ENCODE results near the gene KLRB1. TPM values are rescaled to one million over a fixed set of nuclear protein-coding genes. Genes with fewer than 3 reads are reported as not detected.
"Not testable (repeated sequence)": the region's sequence is repeated elsewhere in the genome, so short reads cannot be mapped to it uniquely, and the experiment has no call there.

Gene KLRB1
- total RNA-seq, 1 experiment from 2014 or later = not detected

DNA sequence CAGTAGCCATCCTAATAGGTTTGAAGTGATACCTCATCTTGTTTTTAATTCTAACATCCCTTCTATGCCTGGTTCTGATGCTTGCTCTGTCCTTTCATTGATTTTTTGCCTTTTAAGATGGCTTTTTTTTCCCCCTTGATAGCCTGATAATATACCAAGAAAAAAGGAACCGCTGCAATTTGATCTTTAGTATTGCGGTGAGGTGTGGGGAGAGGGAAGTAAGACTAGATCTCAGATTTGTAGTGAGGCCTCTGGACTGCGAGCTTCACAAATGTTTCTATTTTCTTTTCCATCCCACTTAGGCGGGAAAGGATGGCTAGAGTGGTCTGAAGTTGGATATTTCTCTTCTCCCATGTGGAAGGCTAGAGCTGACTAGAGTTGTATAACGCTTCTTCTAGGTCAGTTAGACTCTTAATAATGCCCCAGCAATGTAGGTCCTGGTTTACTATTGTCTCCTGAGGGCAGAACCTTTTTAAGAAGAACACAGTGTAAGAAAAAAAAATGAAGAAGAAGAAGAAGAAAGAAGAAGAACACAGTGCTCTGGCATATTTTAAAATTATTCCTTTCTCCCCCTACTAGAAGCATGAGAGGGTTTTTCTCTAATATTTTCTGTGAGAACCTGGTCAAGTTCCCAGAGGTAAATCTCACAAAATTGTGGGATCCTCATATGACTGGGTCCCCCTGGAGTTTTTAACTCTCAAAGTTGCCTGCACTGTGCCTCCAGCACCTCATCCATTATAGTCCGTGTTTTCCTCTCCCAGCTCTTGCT is 11.9 kb upstream of the KLRB1 start:
- no peak for DNase-seq (ENCODE audit: low spot score)

DNA sequence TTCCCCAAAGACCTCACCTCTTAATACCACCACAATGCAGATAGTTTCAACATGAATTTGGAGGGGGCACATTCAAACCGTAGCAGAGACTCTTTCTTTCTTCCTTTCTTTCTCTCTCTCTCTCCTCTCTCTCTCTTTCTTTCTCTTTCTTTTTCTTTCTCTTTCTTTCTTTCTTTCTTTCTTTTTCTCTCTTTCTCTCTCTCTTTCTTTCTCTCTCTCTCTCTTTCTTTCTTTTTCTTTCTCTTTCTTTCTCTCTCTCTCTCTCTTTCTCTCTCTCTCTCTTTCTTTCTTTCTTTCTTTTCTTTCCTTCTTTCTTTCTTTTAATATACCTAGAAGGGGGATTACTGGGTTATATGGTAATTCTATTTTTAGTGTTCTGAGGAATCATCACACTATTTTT is 11.2 kb upstream of the KLRB1 start:
- DNase-seq (ENCODE audit: low spot score) = not testable (repeated sequence)

DNA sequence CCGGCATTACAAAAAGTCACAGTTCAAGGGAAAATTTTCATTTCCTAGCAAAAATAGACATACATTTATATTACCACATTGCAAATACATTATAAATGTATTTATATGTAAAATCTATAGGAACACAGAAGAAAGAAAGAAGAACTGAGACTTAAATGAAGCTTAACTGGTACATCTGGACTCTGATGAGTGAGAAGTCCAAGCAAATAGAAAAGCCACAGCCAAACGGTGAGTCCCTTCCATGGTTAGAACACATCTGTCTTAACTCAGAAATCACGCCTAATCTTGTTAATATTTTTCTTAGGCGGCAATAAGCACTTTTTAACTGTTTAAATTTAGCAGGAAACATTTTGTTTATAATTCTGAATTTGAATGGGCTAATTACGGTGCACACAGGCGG is 9.4 kb upstream of the KLRB1 start:
- DNase-seq (ENCODE audit: low spot score) = no peak

DNA sequence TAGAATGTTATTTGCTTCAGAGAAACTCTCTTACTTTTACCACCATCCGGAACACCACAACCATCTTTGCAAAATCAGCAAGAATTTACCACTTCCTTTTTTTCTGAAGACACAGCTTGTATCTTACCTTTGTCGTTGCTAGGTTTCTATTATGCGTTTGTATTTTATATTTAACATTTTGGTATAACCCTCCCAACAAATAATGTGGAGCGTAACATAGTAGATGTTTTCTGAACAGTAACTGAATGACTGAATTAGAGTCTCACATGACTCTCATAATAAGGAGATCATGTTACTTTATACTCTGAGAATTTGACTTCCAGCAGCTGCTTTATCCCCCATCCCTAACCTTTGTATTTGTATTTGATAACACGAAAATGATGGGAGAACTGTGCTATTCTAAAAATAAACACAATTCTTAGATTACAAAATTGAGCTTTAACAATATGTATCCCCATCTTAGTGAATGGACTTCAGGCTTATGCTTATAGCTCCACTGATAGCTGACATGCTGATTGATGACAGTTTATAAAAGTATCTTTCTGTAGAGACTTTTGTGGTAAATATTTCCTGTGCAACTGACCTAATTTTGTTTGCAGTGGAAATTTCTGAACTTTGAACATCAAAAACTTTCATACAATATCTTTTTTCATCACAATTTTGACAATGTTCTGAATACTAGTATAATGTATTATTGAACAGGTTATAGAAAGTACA is 7.9 kb upstream of the KLRB1 start:
- no peak for DNase-seq (ENCODE audit: low spot score)

DNA sequence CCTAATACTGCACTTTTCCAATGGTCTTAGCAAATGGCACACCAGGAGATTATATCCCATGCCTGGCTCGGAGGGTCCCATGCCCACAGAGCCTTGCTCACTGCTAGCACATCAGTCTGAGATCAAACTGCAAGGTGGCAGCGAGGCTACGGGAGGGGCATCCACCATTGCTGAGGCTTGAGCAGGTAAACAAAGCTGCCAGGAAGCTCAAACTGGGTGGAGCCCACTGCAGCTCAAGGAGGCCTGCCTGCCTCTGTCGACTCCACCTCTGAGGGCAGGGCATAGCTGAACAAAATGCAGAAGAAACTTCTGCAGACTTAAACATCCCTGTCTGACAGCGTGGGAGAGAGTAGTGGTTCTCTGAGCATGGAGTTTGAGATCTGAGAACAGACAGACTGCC is 2.9 kb upstream of the KLRB1 start:
- not testable (repeated sequence) for DNase-seq (ENCODE audit: low spot score)

DNA sequence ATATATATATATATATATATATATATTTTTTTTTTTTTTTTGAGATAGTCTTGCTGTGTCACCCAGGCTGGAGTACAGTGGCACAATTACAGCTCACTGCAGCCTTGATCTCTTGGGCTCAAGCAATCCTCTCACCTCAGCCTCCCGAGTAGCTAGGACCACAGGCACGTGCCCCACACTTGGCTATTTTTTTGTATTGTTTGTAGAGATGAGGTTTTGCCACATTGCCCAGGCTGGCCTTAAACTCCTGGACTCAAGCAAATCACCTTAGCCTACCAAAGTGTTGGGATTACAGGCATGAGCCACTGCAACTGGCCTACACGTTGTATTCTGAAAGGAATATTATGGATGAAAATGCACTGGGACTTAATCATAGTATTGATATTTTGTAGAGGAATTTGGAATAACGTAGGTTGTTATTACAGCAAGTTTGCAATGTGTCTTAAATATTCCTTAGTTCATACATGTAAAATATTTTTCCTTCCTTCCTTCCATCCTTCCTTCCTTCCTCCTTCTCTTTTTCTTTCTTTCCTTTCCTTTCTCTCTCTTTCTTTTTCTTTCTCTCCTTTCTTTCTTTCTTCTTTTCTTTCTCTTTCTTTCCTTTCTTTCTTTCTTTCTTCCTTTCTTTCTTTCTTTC is 862 bp downstream of the KLRB1 start:
- DNase-seq (ENCODE audit: low spot score) = no peak

DNA sequence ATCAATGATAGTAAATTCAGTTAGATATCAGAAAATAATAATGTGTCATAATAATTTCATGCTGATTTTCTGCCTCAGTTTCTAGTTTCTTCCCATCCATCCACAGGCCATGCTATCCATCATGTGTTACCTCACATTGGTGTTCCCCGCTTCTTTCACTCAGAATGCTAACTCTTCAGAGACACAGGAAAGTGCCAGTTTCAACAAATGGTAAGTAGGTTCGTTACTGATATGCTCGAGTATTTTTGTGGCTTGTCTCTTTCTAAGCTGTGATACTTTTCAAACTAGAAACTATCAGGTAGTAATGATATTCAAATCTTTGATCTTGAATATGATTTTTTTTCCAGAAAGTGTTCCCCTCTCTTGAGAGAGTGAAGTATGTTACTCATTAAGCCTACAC is 1.5 kb downstream of the KLRB1 start:
- no peak for DNase-seq (ENCODE audit: low spot score)

DNA sequence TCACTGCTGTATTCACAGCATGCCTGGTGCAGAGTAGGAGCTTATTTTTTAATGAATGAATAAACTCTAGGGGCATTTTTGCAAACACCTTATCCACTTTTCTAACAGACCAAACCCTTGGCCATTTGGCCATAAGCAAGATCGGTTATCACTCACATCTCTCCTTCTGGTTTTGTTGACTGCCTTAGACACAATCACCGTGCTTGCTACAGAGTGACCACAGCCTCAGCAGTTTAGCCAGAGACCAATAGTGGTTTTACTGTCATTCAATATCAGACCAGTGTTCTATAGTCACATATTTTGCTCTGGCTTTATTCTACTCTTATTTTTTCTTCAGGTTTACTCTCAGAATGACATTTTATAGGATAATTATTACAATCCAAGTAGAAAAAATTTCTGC is 2.2 kb downstream of the KLRB1 start:
- no peak for DNase-seq (ENCODE audit: low spot score)

DNA sequence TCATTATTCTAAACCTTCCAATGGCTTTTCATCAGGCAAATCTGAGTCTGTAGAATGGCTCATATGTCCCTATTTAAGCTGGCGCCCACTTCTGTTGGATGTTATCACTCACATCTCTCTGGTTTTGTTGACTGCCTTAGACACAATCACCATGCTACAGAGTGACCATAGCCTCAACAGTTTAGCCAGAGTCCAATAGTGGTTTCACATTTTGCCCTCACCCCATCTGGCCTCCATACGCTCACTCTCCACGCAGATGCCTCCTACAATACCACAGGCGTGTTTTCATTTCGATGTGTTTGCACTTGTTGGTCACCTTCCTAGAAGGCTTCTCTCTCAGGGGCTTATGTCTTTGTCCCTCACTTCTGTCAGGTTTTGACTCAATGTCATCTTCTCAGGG is 3.4 kb downstream of the KLRB1 start:
- no peak for DNase-seq (ENCODE audit: low spot score)

DNA sequence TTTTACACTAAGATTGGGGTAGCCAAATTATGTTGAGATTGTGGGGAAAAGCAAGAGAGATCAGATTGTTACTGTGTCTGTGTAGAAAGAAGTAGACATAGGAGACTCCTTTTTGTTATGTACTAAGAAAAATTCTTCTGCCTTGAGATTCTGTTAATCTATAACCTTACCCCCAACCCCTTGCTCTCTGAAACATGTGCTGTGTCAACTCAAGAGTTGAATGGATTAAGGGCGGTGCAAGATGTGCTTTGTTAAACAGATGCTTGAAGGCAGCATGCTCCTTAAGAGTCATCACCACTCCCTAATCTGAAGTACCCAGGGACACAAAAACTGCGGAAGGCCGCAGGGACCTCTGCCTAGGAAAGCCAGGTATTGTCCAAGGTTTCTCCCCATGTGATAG is 7.3 kb downstream of the KLRB1 start:
- DNase-seq (ENCODE audit: low spot score) = not testable (repeated sequence)

DNA sequence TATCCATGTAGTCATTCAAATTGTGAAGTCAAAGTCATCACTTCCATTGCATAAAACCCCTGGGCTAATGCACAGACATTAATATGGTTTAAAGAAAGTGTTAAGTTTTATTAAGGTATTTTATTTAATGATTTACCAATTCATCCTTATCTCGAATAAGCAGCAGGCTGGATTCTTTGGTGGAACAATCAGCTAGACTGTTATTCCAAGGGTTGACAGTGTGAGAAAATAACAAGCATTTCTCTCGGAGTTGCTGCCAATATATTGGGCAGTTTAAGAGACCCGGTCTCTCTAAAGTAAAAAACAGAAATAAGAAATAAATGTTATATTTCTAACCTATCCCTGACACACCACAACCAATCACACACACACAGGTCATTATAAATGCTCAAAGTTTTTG is 9.4 kb downstream of the KLRB1 start:
- DNase-seq (ENCODE audit: low spot score) = no peak

DNA sequence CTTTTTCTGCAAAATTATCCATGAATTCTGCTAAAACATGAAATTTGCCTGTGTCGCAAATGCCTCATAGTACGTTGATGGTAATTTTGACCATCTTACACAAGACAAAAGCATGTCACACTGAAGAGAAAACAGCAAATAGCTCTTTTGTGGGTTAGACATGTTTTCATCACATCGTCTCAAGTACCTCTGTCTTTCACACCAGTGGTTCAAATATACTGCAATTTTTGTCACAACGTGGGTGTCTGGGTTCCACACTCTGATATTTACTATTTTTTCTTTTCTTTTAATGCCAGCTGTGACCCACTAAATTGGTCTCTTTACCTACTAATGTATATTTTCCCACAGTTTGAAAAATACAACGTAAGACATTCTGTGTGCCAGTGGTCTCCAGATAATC is 10.4 kb downstream of the KLRB1 start:
- no peak for DNase-seq (ENCODE audit: low spot score)

DNA sequence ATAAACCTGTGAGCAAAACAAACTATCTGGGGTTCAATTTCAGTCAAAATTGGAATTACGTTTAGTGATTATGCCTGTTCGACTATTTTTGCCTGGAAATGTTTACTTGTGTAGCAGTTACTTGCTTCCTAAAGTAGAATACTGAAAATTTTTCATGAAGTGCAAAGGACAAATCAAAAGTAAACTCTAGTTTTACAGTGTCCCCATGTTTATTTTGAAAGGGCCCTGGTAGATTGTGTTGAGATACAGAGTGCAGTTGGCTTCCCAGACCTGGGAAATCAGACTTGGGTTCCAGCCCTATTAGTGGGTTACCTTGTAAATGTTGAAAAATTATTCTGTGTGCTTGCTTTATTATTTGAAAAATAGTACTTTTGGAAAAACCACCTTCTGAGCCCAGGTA is 17.3 kb downstream of the KLRB1 start:
- no peak for DNase-seq (ENCODE audit: low spot score)

DNA sequence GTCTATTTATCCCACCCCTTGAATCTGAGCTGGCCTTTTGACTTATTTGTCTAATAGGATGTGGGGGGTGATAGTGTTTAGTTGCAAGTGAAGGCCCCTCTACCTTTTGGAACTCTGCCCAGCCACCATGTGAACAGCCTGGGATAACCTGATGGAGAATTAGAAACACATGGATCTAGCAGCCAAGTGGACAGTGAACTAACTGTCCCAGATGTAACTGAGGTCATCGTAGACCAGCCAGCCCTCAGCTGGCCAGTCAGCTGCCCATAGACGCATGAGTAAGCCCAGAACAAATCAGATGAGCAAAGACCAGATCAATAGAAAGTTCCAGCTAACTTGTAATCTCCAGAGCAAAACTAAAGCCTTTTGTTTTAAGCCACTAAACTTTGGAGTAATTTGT is 19.0 kb downstream of the KLRB1 start:
- DNase-seq (ENCODE audit: low spot score) = no peak

DNA sequence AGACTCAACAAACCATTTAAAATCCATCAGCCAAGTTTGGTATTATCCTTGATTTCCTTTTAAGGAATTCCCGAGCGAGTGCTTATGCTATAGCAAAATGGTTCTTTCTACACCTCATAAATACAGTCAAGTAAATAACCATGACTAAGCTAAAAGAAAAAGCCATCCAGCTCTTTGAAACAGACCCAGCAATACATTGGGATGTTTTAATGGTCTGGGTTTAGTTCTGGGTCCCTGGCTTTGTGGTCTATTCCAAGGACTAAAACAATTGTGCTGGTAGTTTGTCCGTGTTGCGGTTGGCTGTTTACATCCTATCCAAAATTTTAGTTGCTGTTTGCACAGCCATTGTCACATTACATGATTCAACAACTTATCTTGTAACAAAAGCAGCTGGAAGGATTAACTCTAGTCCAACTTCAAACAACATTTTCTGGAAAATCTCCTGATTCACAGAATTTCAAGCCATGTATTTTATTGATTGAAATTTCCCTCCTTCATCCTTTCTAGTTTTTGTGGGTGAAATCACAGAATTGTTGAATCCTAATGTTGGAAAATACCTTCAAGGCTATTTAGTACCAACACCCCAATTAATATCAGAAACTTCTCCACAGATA is 19.6 kb downstream of the KLRB1 start:
- no peak for DNase-seq (ENCODE audit: low spot score)

DNA sequence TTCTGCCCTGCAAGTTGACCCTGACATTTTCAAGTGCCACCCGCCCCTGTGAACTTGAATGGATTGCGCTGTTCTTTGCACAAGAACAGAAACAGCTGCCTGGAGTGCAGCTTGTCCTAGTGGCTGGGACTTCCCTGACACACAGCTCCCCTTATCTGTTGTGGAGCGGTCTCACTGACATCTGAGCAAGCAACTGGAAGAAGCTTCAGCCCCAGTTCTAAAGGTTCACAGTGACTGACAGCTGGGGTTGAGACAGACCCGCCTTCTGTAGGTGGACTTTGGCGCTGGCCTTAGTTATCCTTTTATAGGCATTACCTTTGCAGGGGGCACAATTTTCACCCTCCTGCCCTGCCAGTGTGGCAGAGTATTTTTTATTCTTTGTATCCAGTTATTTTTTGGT is 30.0 kb downstream of the KLRB1 start:
- DNase-seq (ENCODE audit: low spot score) = not testable (repeated sequence)

DNA sequence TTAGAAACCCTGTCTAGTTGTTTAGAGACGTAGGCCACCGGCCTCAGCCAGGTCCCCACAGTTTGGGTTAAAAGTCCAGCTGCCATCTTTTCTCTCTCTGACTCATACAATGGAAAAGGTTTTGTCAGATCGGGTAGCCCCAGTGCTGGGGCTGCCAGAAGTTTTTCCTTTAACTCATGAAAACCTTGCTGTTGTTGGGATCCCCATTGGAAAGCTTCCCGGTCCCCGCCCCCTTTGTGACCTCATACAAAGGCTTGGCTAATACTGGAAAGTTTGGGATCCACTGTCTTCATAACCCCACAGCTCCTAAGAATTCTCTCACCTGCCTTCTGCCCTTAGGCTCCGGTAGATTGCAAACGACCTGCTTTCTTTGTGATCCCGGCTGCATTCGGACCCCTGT is 40.6 kb downstream of the KLRB1 start:
- not testable (repeated sequence) for DNase-seq (ENCODE audit: low spot score)

DNA sequence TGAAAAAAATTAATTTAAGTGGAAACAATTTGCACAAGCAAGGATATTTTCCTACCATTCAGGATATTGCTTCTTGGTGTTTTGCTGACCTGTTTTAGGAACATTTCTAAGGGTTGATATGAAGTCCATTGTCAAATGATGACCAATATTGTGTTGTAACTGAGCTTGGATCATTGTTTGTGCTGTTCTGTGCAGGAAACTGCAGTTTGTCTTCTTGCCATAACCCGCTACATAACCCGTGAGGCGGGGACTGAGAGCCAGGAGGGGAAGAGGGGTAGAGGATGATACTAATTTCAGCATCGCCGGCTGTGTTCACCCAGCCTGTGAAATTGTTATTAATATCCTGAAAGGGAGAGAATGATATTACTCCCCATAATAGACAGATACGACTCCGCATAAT is 41.6 kb downstream of the KLRB1 start:
- not testable (repeated sequence) for DNase-seq (ENCODE audit: low spot score)

DNA sequence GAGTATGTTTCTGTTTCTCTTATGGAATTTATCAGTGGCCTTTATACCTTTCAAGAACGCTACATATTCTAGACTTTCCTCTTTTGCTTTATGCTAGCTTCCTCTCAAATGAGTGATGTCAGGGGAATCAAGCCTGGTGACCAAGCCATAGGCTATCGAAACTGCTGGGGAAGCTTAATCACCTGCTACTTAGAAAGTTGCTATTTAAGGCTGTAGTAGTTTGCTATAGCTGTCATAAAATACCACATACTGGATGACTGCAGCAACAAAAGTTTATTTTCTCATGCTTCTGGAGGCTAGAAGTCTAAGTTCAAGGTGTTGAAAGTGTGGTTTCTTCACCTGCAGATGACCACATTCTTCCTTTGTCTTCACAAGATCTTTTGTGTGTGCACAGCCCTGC is 43.3 kb downstream of the KLRB1 start:
- not testable (repeated sequence) for DNase-seq (ENCODE audit: low spot score)

DNA sequence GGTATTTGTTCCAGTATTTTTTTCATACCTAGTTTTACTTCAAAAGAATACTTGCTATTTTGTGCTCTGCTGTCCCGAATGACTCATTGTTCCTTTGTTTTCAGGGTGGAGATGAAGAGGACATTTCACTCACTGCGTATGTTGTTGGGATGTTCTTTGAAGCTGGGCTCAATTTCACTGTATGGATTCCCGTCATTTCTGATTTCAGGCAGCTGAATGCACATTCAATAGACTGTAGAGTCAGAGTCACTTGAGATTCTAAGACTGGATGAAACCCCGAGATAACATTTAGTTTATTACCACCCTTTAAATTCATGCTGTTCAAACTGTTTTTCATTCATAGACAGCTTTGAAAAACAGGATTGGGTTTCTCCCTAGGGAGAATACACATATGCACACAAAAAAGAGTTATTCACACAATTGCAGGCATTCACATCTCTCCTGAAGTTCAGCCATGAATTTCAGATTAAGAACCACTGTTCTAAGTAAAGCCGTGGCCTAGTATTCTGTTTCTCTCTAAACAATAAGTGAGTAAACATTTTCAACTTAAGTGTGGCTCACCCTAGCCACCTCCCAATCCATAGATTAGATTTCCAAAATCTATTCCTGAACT is 44.8 kb downstream of the KLRB1 start:
- DNase-seq (ENCODE audit: low spot score) = not testable (repeated sequence)

DNA sequence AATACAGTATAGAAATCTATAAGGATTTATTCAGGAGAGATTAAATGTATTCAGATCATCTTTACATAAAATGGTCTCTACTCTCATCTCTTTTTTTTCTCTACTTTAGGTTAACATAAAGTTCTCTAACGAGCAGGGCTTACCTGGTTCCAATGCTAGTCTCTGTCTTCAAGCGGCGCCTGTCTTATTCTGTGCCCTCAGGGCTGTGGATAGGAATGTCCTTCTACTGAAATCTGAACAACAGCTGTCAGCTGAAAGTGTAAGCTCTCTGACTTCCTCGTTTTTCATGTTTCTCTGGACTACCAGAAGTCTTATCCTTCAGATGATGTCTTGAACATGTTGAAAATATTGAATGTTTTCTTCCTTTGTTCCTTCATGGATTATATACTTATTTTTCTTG is 62.2 kb downstream of the KLRB1 start:
- not testable (repeated sequence) for DNase-seq (ENCODE audit: low spot score)

All from A172 (cell line).